Panc1 (cell line): ENCODE measurements around the gene SLC2A4.

Experiments used
- CTCF ChIP-seq: fragments of 450-650 bp; IDR thresholded peaks from 2 replicates; pipeline ENCODE4 v1.5.1; 2017; ENCODE audit warnings: mild to moderate bottlenecking
- POLR2AphosphoS5 ChIP-seq: IDR thresholded peaks from 2 replicates; pipeline ENCODE4 v1.6.1; 2012; ENCODE audit warnings: mild to moderate bottlenecking, low read depth, low read length, moderate library complexity
- REST ChIP-seq, 2 experiments: IDR thresholded peaks; 2 replicates each; pipeline ENCODE4 v1.6.1; 2011 to 2012; ENCODE audit warnings: low read depth in 2 of 2, control low read depth in 1 of 2, low read length in 1 of 2, mild to moderate bottlenecking in 1 of 2, moderate library complexity in 1 of 2; ENCODE audit not compliant: insufficient read depth in 1 of 2
- SIN3A ChIP-seq: IDR thresholded peaks from 2 replicates; pipeline ENCODE4 v1.6.1; 2012; ENCODE audit warnings: low read depth, mild to moderate bottlenecking, low read length, moderate library complexity, borderline replicate concordance; ENCODE audit not compliant: insufficient read depth

GRCh38 chr17:7334938-7335538, 53.5 kb downstream of the SLC2A4 start:
- TF ChIP-seq CTCF = no peak
- no peak for TF ChIP-seq POLR2AphosphoS5
- TF ChIP-seq REST (IDR thresholded peaks at IDR 0.05; ENCODE audit: insufficient read depth in 1 of 2, low read depth in 2 of 2, low read length in 1 of 2) = no peak
- TF ChIP-seq SIN3A = no peak
